Immature natural killer cell (primary cell): Measurements from ENCODE around the gene ADISSP. TPM values are rescaled to one million over a fixed set of nuclear protein-coding genes. Genes with fewer than 3 reads are reported as not detected.

Source experiments
- DNase-seq, 3 donors: peaks; one replicate each; pipeline ENCODE4 v3.0.0; 2022; ENCODE audit warnings: mixed read lengths in 1 of 3
- H3K27ac Mint-ChIP-seq, 6 donors: one replicate each; pipeline ENCODE4 v1.8.0; 2020; ENCODE audit warnings: mixed read lengths in 6 of 6, mild to moderate bottlenecking in 5 of 6, inconsistent platforms in 4 of 6, moderate library complexity in 3 of 6
- H3K27me3 Mint-ChIP-seq, 3 donors: one replicate each; pipeline ENCODE4 v1.8.0; 2020 to 2021; ENCODE audit warnings: low read depth in 3 of 3, mild to moderate bottlenecking in 3 of 3, mixed read lengths in 3 of 3, moderate library complexity in 3 of 3, inconsistent platforms in 1 of 3
- H3K36me3 Mint-ChIP-seq, 3 donors: one replicate each; pipeline ENCODE4 v1.8.0; 2020; ENCODE audit warnings: mixed read lengths in 3 of 3, inconsistent platforms in 2 of 3, mild to moderate bottlenecking in 2 of 3
- H3K4me1 Mint-ChIP-seq, 2 donors: one replicate each; pipeline ENCODE4 v1.8.0; 2020; ENCODE audit warnings: inconsistent platforms in 2 of 2, mild to moderate bottlenecking in 2 of 2, mixed read lengths in 2 of 2, moderate library complexity in 1 of 2
- H3K4me3 Mint-ChIP-seq, 5 donors: one replicate each; pipeline ENCODE4 v1.8.0; 2020; ENCODE audit warnings: mild to moderate bottlenecking in 5 of 5, mixed read lengths in 5 of 5, inconsistent platforms in 3 of 5, moderate library complexity in 3 of 5
- H3K9me3 Mint-ChIP-seq, 6 donors: one replicate each; pipeline ENCODE4 v1.8.0; 2020; ENCODE audit warnings: mild to moderate bottlenecking in 6 of 6, mixed read lengths in 6 of 6, inconsistent platforms in 4 of 6, moderate library complexity in 3 of 6
- polyA plus RNA-seq, 3 donors: library from polyadenylated mRNA; unstranded; fragments of 300-500 nt; fragmentation: Illumina TruSeq; gene quantifications; one replicate each; pipeline ENCODE4 v1.2.3, GENCODE V29; 2021

Gene ADISSP
- polyA plus RNA-seq, 3 donors from 2014 or later: 16.4 to 27.5 (median 16.6) TPM

DNA sequence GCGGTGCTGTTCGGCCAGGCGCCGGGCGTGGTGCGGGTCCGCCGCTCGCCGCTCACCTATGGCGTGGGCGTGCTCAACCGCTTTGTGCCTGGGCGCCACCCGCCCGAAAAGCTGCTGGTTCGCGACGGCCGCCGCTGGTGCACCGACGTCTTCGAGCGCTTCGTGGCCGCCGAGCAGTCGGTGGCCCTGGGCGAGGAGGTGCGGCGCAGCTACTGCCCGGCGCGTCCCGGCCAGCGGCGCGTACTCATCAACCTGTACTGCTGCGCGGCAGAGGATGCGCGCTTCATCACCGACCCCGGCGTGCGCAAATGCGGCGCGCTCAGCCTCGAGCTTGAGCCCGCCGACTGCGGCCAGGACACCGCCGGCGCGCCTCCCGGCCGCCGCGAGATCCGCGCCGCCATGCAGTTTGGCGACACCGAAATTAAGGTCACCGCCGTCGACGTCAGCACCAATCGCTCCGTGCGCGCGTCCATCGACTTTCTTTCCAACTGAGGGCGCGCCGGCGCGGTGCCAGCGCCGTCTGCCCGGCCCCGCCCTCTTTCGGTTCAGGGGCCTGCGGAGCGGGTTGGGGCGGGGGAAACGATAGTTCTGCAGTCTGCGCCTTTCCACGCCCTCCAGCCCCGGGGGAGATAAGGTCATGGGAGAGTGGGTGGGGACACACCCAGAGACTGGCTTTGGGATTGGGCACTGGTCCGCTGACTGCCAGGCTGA lies 15.7 kb downstream of the ADISSP start:
- peak; percentile 7 to 46 (median 41) for DNase-seq
- H3K4me3 Mint-ChIP-seq: peak overlapping the region in 3 of 5 donors; percentile 54 to 67 (median 60)
- peaks cover 9 to 11% of the 10 kb centered on the region in 2 donors for H3K4me1 Mint-ChIP-seq
- H3K36me3 Mint-ChIP-seq: peaks cover 0 to 6% (median 3%) of the 10 kb centered on the region in 3 donors
- peaks cover 1 to 4% (median 2%) of the 10 kb centered on the region in 3 donors for H3K27me3 Mint-ChIP-seq
- H3K9me3 Mint-ChIP-seq: no peaks in the 10 kb centered on the region
- H3K27ac Mint-ChIP-seq: no peak overlapping the region

DNA sequence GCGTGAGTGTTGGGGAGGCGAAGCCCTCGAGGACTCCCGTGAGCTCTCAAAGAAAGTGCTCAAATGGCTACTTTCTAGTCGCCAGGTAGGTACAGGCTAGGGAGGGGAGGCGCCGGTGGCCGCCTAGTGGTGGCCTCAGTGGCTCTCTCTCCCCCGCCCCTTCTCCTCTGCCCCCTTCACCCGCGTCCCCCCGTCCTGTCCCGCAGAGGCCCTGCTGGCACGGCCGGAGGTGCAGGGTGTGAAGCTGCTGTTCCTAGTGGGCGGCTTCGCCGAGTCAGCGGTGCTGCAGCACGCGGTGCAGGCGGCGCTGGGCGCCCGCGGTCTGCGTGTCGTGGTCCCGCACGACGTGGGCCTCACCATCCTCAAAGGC lies 16.3 kb downstream of the ADISSP start:
- H3K4me1 Mint-ChIP-seq: peaks cover 9 to 11% of the 10 kb centered on the region in 2 donors
- H3K27ac Mint-ChIP-seq: no peak overlapping the region
- H3K9me3 Mint-ChIP-seq: no peaks in the 10 kb centered on the region
- peak overlapping the region in 3 of 5 donors; percentile 4 to 39 (median 13) for H3K4me3 Mint-ChIP-seq
- DNase-seq: no peak
- peaks cover 0 to 3% (median 0%) of the 10 kb centered on the region in 3 donors for H3K36me3 Mint-ChIP-seq
- peaks cover 1 to 4% (median 2%) of the 10 kb centered on the region in 3 donors for H3K27me3 Mint-ChIP-seq

DNA sequence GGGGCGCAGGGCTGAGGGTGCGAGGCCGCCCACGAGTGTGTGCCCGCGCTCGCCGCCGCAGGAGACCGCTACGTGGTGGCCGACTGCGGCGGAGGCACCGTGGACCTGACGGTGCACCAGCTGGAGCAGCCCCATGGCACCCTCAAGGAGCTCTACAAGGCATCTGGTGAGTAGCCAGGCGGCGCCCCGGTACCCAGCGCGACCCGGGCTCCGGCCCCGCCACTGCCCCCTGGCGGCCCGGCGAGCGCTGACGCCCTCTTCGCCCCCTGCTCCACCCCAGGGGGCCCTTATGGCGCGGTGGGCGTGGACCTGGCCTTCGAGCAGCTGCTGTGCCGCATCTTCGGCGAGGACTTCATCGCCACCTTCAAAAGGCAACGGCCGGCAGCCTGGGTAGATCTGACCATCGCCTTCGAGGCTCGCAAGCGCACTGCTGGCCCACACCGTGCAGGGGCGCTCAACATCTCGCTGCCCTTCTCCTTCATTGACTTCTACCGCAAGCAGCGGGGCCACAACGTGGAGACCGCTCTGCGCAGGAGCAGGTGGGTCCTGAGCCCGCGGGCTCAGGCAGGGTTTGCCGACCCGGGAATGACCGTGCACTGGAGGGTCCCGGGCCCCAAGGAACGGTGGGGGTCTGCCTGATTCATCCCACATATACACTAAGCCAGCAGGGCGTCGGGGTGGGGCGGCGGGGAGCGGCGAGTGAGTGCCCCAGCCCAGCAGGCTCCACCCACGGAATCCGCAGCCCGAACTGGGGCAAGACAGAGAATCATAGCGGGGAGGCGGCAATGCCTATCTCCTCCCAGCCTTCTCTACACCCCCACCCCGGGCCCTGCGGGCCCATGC lies 17.6 kb downstream of the ADISSP start:
- DNase-seq: peak; percentile 14 to 17 (median 15)
- Mint-ChIP-seq H3K27me3 (peaks cover 1 to 4% (median 2%) of the 10 kb centered on the region in 3 donors), H3K4me1 (peaks cover 15 to 17% of the 10 kb centered on the region in 2 donors), H3K36me3 (peaks cover 0 to 3% (median 0%) of the 10 kb centered on the region in 3 donors), H3K9me3 (no peaks in the 10 kb centered on the region), H3K27ac (no peak overlapping the region), H3K4me3 (no peak overlapping the region)

DNA sequence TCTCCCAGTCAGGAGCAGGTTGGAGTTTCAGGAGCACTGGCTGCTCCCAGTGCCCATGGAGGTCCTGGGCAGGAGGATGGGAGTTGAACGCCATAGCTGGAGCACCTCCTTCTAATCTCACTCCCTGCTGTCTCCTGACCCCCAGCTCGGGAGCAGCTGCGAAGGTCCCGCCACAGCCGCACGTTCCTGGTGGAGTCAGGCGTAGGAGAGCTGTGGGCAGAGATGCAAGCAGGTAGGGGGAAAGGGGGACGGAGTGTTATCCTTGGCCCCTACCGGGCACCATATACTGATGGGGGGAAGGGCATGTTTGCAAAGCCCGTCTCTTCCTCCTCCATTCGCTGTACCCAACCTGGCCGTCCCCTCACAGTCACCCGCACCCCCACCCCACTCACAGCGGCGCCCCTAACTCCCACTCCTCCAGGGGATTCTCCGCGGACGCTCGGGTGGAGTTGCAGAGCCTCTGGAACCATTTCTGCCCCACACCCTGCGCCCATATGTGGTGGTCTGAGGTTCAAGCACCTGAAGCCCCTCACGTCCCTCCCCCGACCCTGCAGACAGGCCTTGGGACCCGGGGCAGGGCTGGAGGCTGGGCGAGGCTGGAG lies 18.4 kb downstream of the ADISSP start:
- H3K4me1 Mint-ChIP-seq: peaks cover 18 to 24% of the 10 kb centered on the region in 2 donors
- no peak overlapping the region for H3K4me3 Mint-ChIP-seq
- H3K9me3 Mint-ChIP-seq: no peaks in the 10 kb centered on the region
- H3K27ac Mint-ChIP-seq: no peak overlapping the region
- DNase-seq: no peak
- no peaks in the 10 kb centered on the region for H3K36me3 Mint-ChIP-seq
- H3K27me3 Mint-ChIP-seq: peaks cover 1 to 6% (median 6%) of the 10 kb centered on the region in 3 donors

DNA sequence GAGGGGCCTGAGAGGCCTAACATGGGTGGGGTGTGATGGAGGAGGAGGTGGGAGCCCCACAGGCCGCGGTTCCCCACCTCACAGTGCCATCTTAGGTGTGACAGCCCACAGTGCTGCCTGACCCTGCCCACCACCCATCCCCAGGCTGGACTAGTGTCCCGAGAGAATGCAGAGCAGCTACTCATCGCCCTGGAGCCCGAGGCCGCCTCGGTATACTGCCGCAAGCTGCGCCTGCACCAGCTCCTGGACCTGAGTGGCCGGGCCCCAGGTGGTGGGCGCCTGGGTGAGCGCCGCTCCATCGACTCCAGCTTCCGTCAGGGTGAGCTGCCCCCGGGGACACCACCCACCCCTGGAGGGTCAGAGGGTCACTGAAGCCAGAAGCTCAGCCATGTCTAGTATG lies 19.5 kb downstream of the ADISSP start:
- H3K27me3 Mint-ChIP-seq: peaks cover 1 to 8% (median 4%) of the 10 kb centered on the region in 3 donors
- H3K4me3 Mint-ChIP-seq: no peak overlapping the region
- no peaks in the 10 kb centered on the region for H3K36me3 Mint-ChIP-seq
- H3K4me1 Mint-ChIP-seq: peaks cover 18 to 26% of the 10 kb centered on the region in 2 donors
- H3K9me3 Mint-ChIP-seq: no peaks in the 10 kb centered on the region
- DNase-seq: no peak
- H3K27ac Mint-ChIP-seq: no peak overlapping the region

DNA sequence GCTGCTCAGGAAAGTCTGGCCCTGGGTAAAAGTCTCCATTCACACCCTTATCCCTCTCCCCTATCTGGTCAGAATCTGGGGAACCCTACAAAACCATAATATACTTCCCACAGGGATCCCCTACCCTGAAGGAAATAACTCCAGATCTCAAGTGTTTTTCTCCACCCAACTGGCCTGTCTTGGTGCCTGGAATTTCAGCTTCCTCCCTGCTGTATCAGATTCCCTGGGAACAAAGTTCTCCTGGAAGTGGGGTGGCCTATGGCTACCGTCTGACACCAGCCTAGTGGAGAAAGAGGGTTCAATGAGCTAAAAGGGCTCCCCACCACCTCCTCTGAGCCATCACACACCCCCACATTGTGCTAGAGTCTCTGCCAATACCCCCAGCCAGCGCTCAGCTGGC lies 20.1 kb downstream of the ADISSP start:
- peaks cover 1 to 8% (median 2%) of the 10 kb centered on the region in 3 donors for H3K27me3 Mint-ChIP-seq
- no peak overlapping the region for H3K27ac Mint-ChIP-seq
- DNase-seq: no peak
- H3K4me3 Mint-ChIP-seq: no peak overlapping the region
- H3K36me3 Mint-ChIP-seq: no peaks in the 10 kb centered on the region
- peaks cover 17 to 24% of the 10 kb centered on the region in 2 donors for H3K4me1 Mint-ChIP-seq
- H3K9me3 Mint-ChIP-seq: no peaks in the 10 kb centered on the region

DNA sequence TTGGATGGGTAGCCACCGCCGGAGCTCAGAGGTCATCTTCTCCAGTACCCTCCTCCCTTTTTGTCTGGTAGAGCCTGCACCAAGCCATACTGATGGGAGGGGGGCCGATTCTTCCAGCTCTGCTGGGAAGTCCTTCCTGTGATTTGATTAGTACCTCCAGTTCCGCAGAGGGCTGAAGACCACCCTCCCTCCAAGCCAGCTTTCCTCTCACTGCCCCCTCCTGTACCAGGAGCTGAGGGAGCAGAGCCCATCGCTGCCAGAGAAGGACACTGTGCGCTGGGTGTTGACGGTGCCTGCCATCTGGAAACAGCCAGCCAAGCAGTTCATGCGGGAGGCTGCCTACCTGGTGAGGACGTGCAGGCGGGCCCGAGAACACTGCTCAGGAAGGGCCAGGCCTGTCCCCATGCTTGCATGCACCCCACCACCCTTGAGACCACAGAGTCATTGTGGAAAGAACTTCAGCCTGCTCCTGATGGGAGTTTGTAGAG lies 21.8 kb downstream of the ADISSP start:
- Mint-ChIP-seq H3K4me3 (peak overlapping the region in 1 of 5 donors; percentile 21), H3K36me3 (no peaks in the 10 kb centered on the region), H3K4me1 (peaks cover 10 to 16% of the 10 kb centered on the region in 2 donors), H3K27ac (no peak overlapping the region), H3K9me3 (no peaks in the 10 kb centered on the region), H3K27me3 (peaks cover 1 to 8% (median 2%) of the 10 kb centered on the region in 3 donors)
- no peak for DNase-seq

GRCh38 chr20:3744806-3745685 lies 22.5 kb downstream of the ADISSP start:
- Mint-ChIP-seq H3K27me3 (peaks cover 1 to 8% (median 2%) of the 10 kb centered on the region in 3 donors), H3K4me3 (peak overlapping the region; percentile 61 to 82 (median 72)), H3K27ac (peak overlapping the region in 2 of 6 donors; percentile 16 to 40), H3K9me3 (no peaks in the 10 kb centered on the region), H3K36me3 (no peaks in the 10 kb centered on the region), H3K4me1 (peaks cover 9 to 14% of the 10 kb centered on the region in 2 donors)
- DNase-seq: peak; percentile 66 to 73 (median 73)

GRCh38 chr20:3744037-3744436 lies 23.5 kb downstream of the ADISSP start:
- no peak for DNase-seq
- Mint-ChIP-seq H3K9me3 (no peaks in the 10 kb centered on the region), H3K27me3 (peaks cover 1 to 8% (median 2%) of the 10 kb centered on the region in 3 donors), H3K36me3 (no peaks in the 10 kb centered on the region), H3K4me3 (peak overlapping the region in 4 of 5 donors; percentile 33 to 72 (median 62)), H3K27ac (no peak overlapping the region), H3K4me1 (peaks cover 9 to 14% of the 10 kb centered on the region in 2 donors)

- Mint-ChIP-seq H3K27ac (no peak overlapping the region), H3K4me3 (no peak overlapping the region)
Observed at GRCh38 chr20:3743251-3743650, 24.3 kb downstream of the ADISSP start.

DNA sequence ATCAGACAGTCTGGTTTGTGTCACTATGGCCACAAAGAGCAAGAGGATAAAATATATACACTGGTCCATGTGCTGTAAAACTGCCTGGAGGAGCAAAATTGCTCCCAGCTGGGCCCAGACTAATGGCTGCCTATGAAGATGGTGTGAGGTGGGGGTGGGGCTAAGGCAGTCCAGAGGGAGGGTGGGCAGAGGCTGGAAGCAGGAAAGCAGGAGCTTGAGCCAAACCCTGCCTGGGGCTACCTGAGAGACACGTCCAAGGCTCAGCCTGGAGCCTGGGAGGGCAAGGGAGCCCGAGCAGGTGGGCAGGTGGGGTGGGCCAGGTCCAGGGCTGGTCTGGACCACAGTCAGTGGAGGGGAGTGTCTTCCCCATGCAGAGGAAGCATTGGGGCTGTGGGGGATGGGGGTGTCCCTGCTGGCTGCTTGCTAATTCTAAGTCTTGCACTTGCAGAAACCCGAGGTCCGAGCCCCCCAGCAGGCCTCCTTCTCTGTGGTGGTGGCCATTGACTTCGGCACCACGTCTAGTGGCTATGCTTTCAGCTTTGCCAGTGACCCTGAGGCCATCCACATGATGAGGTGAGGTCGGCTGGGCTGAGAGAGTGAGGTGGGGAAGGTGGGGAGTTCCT lies 25.6 kb downstream of the ADISSP start:
- peaks cover 3 to 9% (median 4%) of the 10 kb centered on the region in 3 donors for H3K27me3 Mint-ChIP-seq
- DNase-seq: no peak
- H3K36me3 Mint-ChIP-seq: no peaks in the 10 kb centered on the region
- H3K9me3 Mint-ChIP-seq: no peaks in the 10 kb centered on the region
- H3K4me3 Mint-ChIP-seq: no peak overlapping the region
- H3K27ac Mint-ChIP-seq: no peak overlapping the region
- H3K4me1 Mint-ChIP-seq: peaks cover 9 to 14% of the 10 kb centered on the region in 2 donors

More at GRCh38 chr20:3743251-3743650, 24.3 kb downstream of the ADISSP start:
- no peaks in the 10 kb centered on the region for H3K36me3 Mint-ChIP-seq
- DNase-seq: no peak
- H3K4me1 Mint-ChIP-seq: peaks cover 9 to 14% of the 10 kb centered on the region in 2 donors
- H3K9me3 Mint-ChIP-seq: no peaks in the 10 kb centered on the region
- H3K27me3 Mint-ChIP-seq: peaks cover 2 to 8% (median 2%) of the 10 kb centered on the region in 3 donors

DNA sequence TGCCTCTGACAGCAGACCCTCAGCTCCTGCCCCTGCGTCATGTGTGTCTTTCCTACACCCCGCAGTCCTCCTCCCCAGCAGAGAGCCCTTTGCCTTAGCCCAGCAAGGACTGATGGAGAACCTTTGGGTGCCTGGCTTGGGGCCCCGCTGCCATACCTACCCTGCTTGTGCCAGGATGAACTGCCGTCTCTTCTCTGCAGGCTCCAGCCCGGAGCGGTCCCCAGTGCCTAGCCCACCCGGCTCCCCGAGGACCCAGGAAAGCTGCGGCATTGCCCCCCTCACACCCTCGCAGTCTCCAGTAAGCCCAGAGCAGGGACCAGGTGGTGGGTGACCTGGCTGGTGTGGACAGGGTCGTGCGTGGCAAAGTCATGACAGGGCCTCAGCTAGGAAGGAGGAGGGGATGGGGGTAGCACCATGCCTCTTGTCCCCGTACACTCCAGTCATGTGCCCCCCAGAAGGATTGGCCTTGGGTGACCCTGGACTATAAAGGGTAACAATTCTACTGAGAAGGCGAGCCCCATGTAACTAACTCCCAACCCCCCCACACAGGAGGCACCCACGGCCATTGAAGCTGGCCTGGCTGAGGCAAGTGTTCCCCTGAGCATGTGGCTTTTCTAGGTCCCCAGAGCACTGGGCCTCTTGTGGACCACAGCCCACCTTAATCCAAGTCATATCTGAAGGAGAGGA lies 26.8 kb downstream of the ADISSP start:
- H3K27ac Mint-ChIP-seq: no peak overlapping the region
- no peaks in the 10 kb centered on the region for H3K9me3 Mint-ChIP-seq
- DNase-seq: no peak
- peaks cover 9 to 14% of the 10 kb centered on the region in 2 donors for H3K4me1 Mint-ChIP-seq
- H3K36me3 Mint-ChIP-seq: no peaks in the 10 kb centered on the region
- peaks cover 3 to 9% (median 4%) of the 10 kb centered on the region in 3 donors for H3K27me3 Mint-ChIP-seq
- H3K4me3 Mint-ChIP-seq: no peak overlapping the region
